T-helper 2 cell treated with Interferon-gamma antibody and Interleukin-4, amounts not matched to agents 100 ng/mL and 5 ng/mL, for 36 hours (primary cell): ENCODE measurements around the gene KLF15. TPM values are rescaled to one million over a fixed set of nuclear protein-coding genes. Genes with fewer than 3 reads are reported as not detected.

ENCODE experiments used
- intact Hi-C: fragments of 100-400 bp; cut with micrococcal nuclease; formaldehyde crosslinking; loops from one replicate; pipeline ENCODE4 v1.15.1; 2023
- total RNA-seq: library from RNA; stranded (reverse); gene quantifications from 2 replicates; pipeline ENCODE4 v1.2.3, GENCODE V29; 2022

The KLF15 gene
- total RNA-seq, 1 donor from 2014 or later: not detected

DNA sequence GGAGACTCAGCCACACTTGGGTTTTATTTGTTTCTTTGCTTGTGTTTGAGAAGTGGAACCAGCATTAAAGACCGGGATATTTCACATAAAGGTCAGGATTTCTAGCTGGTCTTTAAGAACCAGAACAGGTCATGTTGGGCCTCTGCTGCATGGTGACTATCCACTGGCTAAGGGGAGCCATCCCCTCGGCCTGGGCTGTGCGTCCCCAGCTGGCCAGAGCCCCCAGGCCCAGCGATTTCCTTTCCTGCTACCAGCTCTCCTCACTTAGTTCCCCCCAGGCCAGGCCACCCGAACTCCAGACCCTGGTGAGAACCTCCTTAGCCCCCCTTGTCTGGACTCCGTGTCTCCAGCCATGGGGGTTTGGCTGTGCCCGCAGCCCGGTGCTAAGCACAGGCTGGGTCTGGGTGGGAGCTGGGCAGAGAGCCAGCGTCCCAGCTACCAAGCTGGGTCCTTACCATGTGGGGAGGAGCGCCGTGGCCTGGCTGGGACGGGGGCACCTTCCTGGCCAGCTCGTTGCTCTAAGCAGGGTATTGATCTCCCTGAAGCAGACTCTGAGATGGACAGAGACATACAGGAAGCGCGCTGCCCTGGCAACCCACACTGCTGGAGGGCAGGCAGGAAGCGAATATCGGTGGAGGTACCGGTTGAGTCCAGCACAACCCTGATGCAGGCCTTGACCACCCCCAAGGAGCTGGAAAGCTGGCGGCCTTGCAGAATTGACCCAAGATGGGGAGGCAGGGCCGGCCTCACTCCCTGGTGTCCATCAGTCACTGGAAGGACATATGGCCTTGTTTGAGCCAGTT, 49.4 kb downstream of the KLF15 start:
- intact Hi-C loops: no loop called here

DNA sequence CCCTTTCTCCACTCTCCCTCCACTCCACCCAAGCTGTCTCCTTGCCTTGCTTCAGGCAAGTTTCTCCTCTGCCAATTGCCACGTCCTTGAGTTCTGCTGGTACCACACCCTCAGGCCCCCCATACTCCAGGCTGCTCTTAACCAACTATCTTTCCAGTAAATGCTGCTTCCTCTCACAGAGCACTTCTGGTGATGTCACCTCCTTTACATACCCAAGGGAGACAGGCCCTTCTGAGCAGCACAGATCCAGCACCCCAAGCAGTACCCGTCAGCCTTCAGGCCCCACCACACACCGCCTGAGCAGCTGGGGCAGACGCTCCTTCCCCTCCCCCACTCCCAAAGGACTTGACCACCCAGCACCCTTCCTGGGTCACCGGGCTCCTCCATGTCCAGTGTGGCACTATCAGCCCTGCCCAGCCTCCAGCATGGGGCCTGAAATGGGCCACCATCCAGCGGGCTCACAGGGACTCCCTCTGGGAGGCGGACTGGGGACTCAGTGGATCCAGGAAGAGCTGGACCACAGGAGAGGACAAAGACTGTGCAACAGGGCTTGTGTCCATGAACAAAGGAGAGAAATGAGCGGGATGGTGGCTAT, 50.2 kb downstream of the KLF15 start:
- intact Hi-C loops: no loop called here

DNA sequence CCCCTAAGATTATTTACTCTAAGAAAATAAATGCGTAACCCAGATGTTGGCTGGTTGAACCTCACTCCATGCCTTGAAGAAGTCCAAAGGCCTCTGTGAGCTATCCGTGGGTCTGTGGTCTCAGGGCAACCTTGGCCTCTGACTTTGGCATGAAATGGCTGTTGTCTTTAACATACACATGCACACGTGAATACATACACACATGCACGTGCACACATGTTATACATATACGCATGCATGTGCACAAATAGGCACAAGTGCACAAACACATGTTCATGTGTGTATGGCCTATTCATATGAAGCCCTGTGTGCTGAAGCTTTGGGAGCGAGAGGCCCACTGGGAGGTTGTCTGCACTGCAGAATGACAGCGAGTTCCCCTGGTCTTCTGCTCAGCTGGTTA, 50.8 kb downstream of the KLF15 start:
- intact Hi-C loops: no loop called here

- intact Hi-C loops: no loop called here
Measured at GRCh38 chr3:126305427-126305826, 51.8 kb downstream of the KLF15 start.

GRCh38 chr3:126304704-126305103, 52.5 kb downstream of the KLF15 start:
- intact Hi-C loops: no loop called here

GRCh38 chr3:126304291-126304690, 52.9 kb downstream of the KLF15 start:
- intact Hi-C loops: no loop called here

DNA sequence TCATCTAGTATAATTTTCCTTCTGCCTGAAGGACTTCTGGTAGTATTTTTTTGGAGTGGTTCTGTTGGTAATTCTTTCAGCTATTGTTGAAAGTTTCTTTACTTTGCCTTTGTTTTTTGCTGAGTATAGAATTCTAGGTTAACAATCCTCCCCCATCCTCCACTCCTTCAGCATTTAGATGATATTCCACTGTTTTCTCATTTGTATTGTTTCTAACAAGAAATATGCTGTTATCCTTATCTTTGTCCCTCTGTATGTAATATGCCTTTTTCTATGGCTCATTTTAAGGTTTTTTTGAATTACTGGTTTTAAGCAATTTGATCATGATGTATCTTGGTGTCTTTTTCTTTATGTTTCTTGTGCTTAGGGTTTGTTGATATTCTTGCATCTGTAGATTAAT, 53.9 kb downstream of the KLF15 start:
- intact Hi-C loops: no loop called here

DNA sequence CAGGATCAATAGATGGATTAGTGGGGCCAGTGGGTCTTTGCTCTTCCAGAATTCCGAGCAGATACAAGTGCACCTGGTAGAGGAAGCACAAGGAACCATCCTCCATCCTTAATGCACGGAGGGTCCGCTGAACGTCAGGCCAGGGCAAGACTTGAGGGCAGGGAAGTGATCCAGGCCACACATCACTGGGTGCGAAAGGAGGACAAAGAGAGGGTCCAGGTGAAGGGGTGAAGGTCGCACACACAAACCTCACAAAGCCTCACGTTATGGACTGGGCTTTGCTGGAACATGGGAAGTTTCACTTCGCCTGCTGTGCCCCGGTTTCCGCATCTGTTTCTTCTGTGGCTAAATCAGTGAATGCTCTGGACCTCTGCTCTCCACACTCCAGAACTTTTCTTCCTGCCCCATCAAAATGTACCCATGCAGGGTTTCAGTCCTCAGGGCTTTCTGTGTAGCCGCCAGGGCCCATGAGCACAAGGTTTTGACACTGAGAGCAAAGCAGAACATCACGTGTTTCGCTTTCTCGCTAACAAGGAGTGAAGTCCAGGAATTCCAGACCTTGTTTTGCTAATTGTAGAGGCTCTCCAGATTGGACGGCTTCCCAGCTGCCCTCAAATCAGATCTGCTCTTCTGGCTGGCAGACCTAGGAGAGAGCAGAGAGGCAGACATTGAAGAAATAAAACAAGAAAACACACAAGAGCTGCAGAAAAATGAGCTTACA, 56.3 kb downstream of the KLF15 start:
- intact Hi-C loops: no loop called here

DNA sequence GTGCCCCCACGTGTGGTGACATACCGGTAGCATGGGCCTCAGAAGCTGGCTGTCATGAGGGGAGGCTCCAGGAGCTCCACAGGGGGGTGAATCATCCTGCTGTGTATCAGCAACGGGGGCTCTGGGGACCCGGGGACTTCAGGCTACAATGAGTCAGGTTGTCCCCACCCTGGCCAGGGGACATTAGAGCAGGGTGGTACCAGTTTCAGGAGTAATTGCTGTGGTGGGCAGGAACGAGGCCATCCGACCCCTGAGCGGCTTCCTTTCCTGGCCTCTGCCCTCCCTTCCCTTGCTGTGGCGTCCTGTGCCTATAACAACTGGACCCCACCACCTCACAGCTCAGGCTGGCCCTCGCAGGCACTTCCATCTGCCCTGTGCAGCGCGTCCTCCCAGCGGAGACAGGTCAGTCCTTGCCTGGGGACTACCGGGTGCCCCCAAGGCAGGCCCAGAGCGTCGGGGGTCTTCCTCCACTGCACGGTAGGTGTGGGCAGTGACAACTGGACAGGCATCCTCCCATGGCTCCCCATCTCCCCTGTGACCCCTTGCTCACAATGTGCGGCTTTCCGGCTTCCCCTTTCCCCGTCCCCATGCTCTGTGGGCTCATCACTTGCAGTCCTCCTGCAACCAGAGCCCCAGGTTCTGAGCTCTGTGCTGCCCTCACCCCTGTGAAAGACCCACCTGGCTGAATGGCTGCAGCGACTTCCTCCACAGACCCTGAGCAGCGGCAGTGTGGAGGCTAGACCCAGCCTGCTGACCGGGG, 57.0 kb downstream of the KLF15 start:
- intact Hi-C loops: no loop called here

GRCh38 chr3:126295407-126295939, 61.7 kb downstream of the KLF15 start:
- intact Hi-C loops: no loop called here

- intact Hi-C loops: no loop called here
Measured at GRCh38 chr3:126294211-126294808, 62.9 kb downstream of the KLF15 start.

- intact Hi-C loops: no loop called here
Measured at GRCh38 chr3:126293370-126294082, 63.7 kb downstream of the KLF15 start.

Other genes starting within 250 kb of the KLF15 start
- gene ALDH1L1, start 176.8 kb downstream of the KLF15 start, total RNA-seq: not detected in 2 replicates
- not detected in 2 replicates for gene CFAP100, start 37.5 kb upstream of the KLF15 start, total RNA-seq
- 28.1 and 28.6 TPM in 2 replicates for gene ZXDC, start 118.5 kb upstream of the KLF15 start, total RNA-seq
- gene UROC1, start 160.4 kb upstream of the KLF15 start, total RNA-seq: not detected in 2 replicates
- gene CHST13, start 166.7 kb upstream of the KLF15 start, total RNA-seq: not detected in 2 replicates
- gene C3orf22, start 201.5 kb upstream of the KLF15 start, total RNA-seq: not detected in 2 replicates